ENCODE results near the gene TCF12.
A peak's percentile ranks its signal among the peaks of the same experiment; 100 is the strongest.

Gene TCF12

GRCh38 chr15:57171426-57171825, 253.0 kb downstream of the TCF12 start:
- DNase-seq (ENCODE audit: low spot score) = no peak

GRCh38 chr15:57172925-57173324, 254.5 kb downstream of the TCF12 start:
- no peak for DNase-seq (ENCODE audit: low spot score)

- peak; percentile 10 for DNase-seq (ENCODE audit: low spot score)
Observed at GRCh38 chr15:57183041-57183440, 264.6 kb downstream of the TCF12 start.

GRCh38 chr15:57183614-57184344, 265.3 kb downstream of the TCF12 start:
- DNase-seq (ENCODE audit: low spot score) = no peak

GRCh38 chr15:57184502-57184901, 266.1 kb downstream of the TCF12 start:
- DNase-seq (ENCODE audit: low spot score) = no peak

- no peak for DNase-seq (ENCODE audit: low spot score)
Observed at GRCh38 chr15:57185507-57186074, 267.1 kb downstream of the TCF12 start.

GRCh38 chr15:57189466-57189865, 271.0 kb downstream of the TCF12 start:
- DNase-seq (ENCODE audit: low spot score) = no peak

GRCh38 chr15:57190208-57190607, 271.8 kb downstream of the TCF12 start:
- no peak for DNase-seq (ENCODE audit: low spot score)

- no peak for DNase-seq (ENCODE audit: low spot score)
Observed at GRCh38 chr15:57193161-57193560, 274.7 kb downstream of the TCF12 start.

- no peak for DNase-seq (ENCODE audit: low spot score)
Observed at GRCh38 chr15:57195326-57195725, 276.9 kb downstream of the TCF12 start.

- no peak for DNase-seq (ENCODE audit: low spot score)
Observed at GRCh38 chr15:57196865-57197264, 278.4 kb downstream of the TCF12 start.

GRCh38 chr15:57198131-57198530, 279.7 kb downstream of the TCF12 start:
- DNase-seq (ENCODE audit: low spot score) = no peak

- no peak for DNase-seq (ENCODE audit: low spot score)
Observed at GRCh38 chr15:57198654-57199291, 280.3 kb downstream of the TCF12 start.

- DNase-seq (ENCODE audit: low spot score) = no peak
Observed at GRCh38 chr15:57201578-57201977, 283.1 kb downstream of the TCF12 start.

GRCh38 chr15:57203906-57204305, 285.5 kb downstream of the TCF12 start:
- no peak for DNase-seq (ENCODE audit: low spot score)

GRCh38 chr15:57205027-57205855, 286.8 kb downstream of the TCF12 start:
- no peak for DNase-seq (ENCODE audit: low spot score)

GRCh38 chr15:57205996-57206395, 287.6 kb downstream of the TCF12 start:
- DNase-seq (ENCODE audit: low spot score) = no peak

- no peak for DNase-seq (ENCODE audit: low spot score)
Observed at GRCh38 chr15:57213862-57214261, 295.4 kb downstream of the TCF12 start.

- DNase-seq (ENCODE audit: low spot score) = no peak
Observed at GRCh38 chr15:57215326-57215725, 296.9 kb downstream of the TCF12 start.

- DNase-seq (ENCODE audit: low spot score) = no peak
Observed at GRCh38 chr15:57215881-57216280, 297.4 kb downstream of the TCF12 start.

- peak; percentile 29 for DNase-seq (ENCODE audit: low spot score)
Observed at GRCh38 chr15:57216288-57216687, 297.8 kb downstream of the TCF12 start.

GRCh38 chr15:57217778-57218598, 299.5 kb downstream of the TCF12 start:
- DNase-seq (ENCODE audit: low spot score) = no peak
